IMR-90 (cell line): ENCODE results near the gene STRN. TPM values are rescaled to one million over a fixed set of nuclear protein-coding genes. Genes with fewer than 3 reads are reported as not detected.

Experiments
- ATAC-seq: fragments of 200-7000 bp; cut with Tn5 transposase; 2 replicates; pipeline ENCODE4 v1.9.1; 2020; ENCODE audit warnings: low read depth, mild to moderate bottlenecking, moderate library complexity
- Bru-seq: library from RNA; stranded (reverse); fragments of 400-500 nt; gene quantifications from one replicate; lab custom pipeline; 2021; lab: Mats Ljungman, UMichigan
- BruChase-seq, 2 experiments: library from RNA; stranded (reverse); fragments of 400-500 nt; gene quantifications; one replicate each; lab custom pipeline; 2021; lab: Mats Ljungman, UMichigan
- BruUV-seq: library from RNA; stranded (reverse); fragments of 400-500 nt; replicated peaks from 2 replicates; lab custom pipeline; 2021; lab: Mats Ljungman, UMichigan
- CTCF ChIA-PET: fragments of 300-600 bp; formaldehyde crosslinking; extraction: SDS; loops from one replicate; lab custom pipeline; 2021; ENCODE audit warnings: antibody characterized with exemption; lab: Yijun Ruan, JAX
- POLR2A ChIA-PET: fragments of 300-600 bp; sonication (Branson Sonifier 250); formaldehyde crosslinking; loops from one replicate; lab custom pipeline; 2022; ENCODE audit warnings: antibody characterized with exemption; ENCODE audit not compliant: unreplicated experiment; lab: Charles Lee
- DNase-seq: peaks from one replicate; pipeline ENCODE4 v3.0.0; 2013
- H2AFZ ChIP-seq: replicated peaks from 2 replicates; pipeline ENCODE3; 2013; ENCODE audit warnings: low read length, mild to moderate bottlenecking; ENCODE audit not compliant: poor library complexity
- H2AK5ac ChIP-seq: 2 replicates; pipeline ENCODE4 v1.6.1; 2013; ENCODE audit warnings: low read depth, low read length, inconsistent platforms
- H2AK9ac ChIP-seq: replicated peaks from 2 replicates; pipeline ENCODE3; 2013; ENCODE audit warnings: mild to moderate bottlenecking, low read depth, low read length, moderate library complexity; ENCODE audit not compliant: poor library complexity
- H2BK120ac ChIP-seq: 2 replicates; pipeline ENCODE4 v1.6.1; 2013; ENCODE audit warnings: low read depth, low read length, inconsistent platforms
- H2BK15ac ChIP-seq: 3 replicates; pipeline ENCODE4 v1.6.1; 2013; ENCODE audit warnings: low read depth, low read length, inconsistent platforms
- H2BK20ac ChIP-seq: 2 replicates; pipeline ENCODE4 v1.6.1; 2013; ENCODE audit warnings: low read depth, mild to moderate bottlenecking, inconsistent platforms, low read length, moderate library complexity
- H2BK5ac ChIP-seq: 2 replicates; pipeline ENCODE4 v1.6.1; 2013; ENCODE audit warnings: mild to moderate bottlenecking, low read depth, low read length, inconsistent platforms; ENCODE audit not compliant: poor library complexity, severe bottlenecking
- H3K14ac ChIP-seq: replicated peaks from 2 replicates; pipeline ENCODE4 v1.6.1; 2013; ENCODE audit warnings: low read depth, low read length, inconsistent platforms
- H3K18ac ChIP-seq: 2 replicates; pipeline ENCODE4 v1.6.1; 2013; ENCODE audit warnings: low read depth, low read length, control low read depth
- H3K23ac ChIP-seq: 2 replicates; pipeline ENCODE4 v1.6.1; 2013; ENCODE audit warnings: low read depth, low read length, inconsistent platforms
- H3K27ac ChIP-seq: 2 replicates; pipeline ENCODE4 v1.5.1; 2013; ENCODE audit warnings: mild to moderate bottlenecking, control low read depth, low read length; ENCODE audit not compliant: insufficient read depth
- H3K27me3 ChIP-seq: 2 replicates; pipeline ENCODE4 v1.6.1; 2013; ENCODE audit warnings: low read length; ENCODE audit not compliant: control insufficient read depth, insufficient read depth
- H3K36me3 ChIP-seq: 2 replicates; pipeline ENCODE4 v1.6.1; 2013; ENCODE audit warnings: low read length, mixed read lengths; ENCODE audit not compliant: control insufficient read depth, insufficient read depth
- H3K4ac ChIP-seq: 2 replicates; pipeline ENCODE4 v1.6.1; 2013; ENCODE audit warnings: low read depth, low read length, inconsistent platforms
- H3K4me1 ChIP-seq: 2 replicates; pipeline ENCODE4 v1.6.1; 2013; ENCODE audit warnings: low read length, mixed read lengths; ENCODE audit not compliant: control insufficient read depth, insufficient read depth
- H3K4me2 ChIP-seq: 2 replicates; pipeline ENCODE4 v1.6.1; 2013; ENCODE audit warnings: low read depth, mild to moderate bottlenecking, control low read depth, low read length, moderate library complexity
- H3K4me3 ChIP-seq: 2 replicates; pipeline ENCODE4 v1.5.1; 2013; ENCODE audit warnings: low read depth, mild to moderate bottlenecking, control low read depth, low read length, moderate library complexity; ENCODE audit not compliant: insufficient read depth
- H3K56ac ChIP-seq: 2 replicates; pipeline ENCODE4 v1.6.1; 2013; ENCODE audit warnings: low read length, inconsistent platforms; ENCODE audit not compliant: insufficient read depth; ENCODE audit errors: extremely low read depth
- H3K79me1 ChIP-seq, 2 experiments: 2 replicates each; pipeline ENCODE4 v1.6.1; 2013; ENCODE audit warnings: low read length in 2 of 2, inconsistent platforms in 1 of 2, low read depth in 1 of 2
- H3K9ac ChIP-seq: 2 replicates; pipeline ENCODE4 v1.6.1; 2013; ENCODE audit warnings: low read depth, low read length, control low read depth
- H3K9me1 ChIP-seq: 2 replicates; pipeline ENCODE4 v1.6.1; 2013; ENCODE audit warnings: low read length, inconsistent platforms; ENCODE audit not compliant: insufficient read depth
- H3K9me3 ChIP-seq: 2 replicates; pipeline ENCODE4 v1.6.1; 2013; ENCODE audit warnings: low read length; ENCODE audit not compliant: control insufficient read depth, insufficient read depth
- H4K20me1 ChIP-seq: 2 replicates; pipeline ENCODE4 v1.6.1; 2013; ENCODE audit warnings: low read length, inconsistent platforms; ENCODE audit not compliant: insufficient read depth
- H4K5ac ChIP-seq: 2 replicates; pipeline ENCODE4 v1.6.1; 2013; ENCODE audit warnings: mild to moderate bottlenecking, low read depth, low read length, control low read depth
- H4K8ac ChIP-seq, 2 experiments: 2 replicates each; pipeline ENCODE4 v1.6.1; 2013; ENCODE audit warnings: low read depth in 2 of 2, low read length in 2 of 2, control low read depth in 1 of 2, inconsistent platforms in 1 of 2
- H4K91ac ChIP-seq: 2 replicates; pipeline ENCODE4 v1.6.1; 2013; ENCODE audit warnings: low read depth, low read length, inconsistent platforms; ENCODE audit not compliant: insufficient read depth
- BHLHE40 ChIP-seq: fragments of 150-350 bp; IDR thresholded peaks from 2 replicates; pipeline ENCODE4 v1.6.1; 2016; ENCODE audit warnings: mild to moderate bottlenecking, low read depth, low read length
- MAZ ChIP-seq: IDR thresholded peaks from 2 replicates; pipeline ENCODE4 v1.6.1; 2012; ENCODE audit warnings: low read depth, mild to moderate bottlenecking, low read length, improper control_type of control experiment, moderate library complexity, borderline replicate concordance
- POLR2A ChIP-seq: IDR thresholded peaks from 2 replicates; pipeline ENCODE4 v1.6.1; 2012; ENCODE audit warnings: mild to moderate bottlenecking, low read depth, low read length
- RCOR1 ChIP-seq: IDR thresholded peaks from 2 replicates; pipeline ENCODE4 v1.6.1; 2012; ENCODE audit warnings: mild to moderate bottlenecking, low read length, improper control_type of control experiment; ENCODE audit not compliant: insufficient replicate concordance
- WGBS, 2 experiments: methylation state at CpG; one replicate each; pipeline versions ENCODE4 v1.1.5 to v1.1.7; 2013; ENCODE audit warnings: missing lambda C conversion rate in 2 of 2; ENCODE audit not compliant: insufficient read length in 1 of 2; ENCODE audit errors: extremely low coverage in 2 of 2; 5-methylcytosine and 5-hydroxymethylcytosine counted together
- dilution Hi-C: fragments of 300-500 bp; cut with HindIII; formaldehyde crosslinking; loops from one replicate; pipeline ENCODE4 v1.14.3; 2018; ENCODE audit warnings: low sequenced_read_pairs; ENCODE audit not compliant: unreplicated experiment
- in situ Hi-C: fragments of 300-500 bp; cut with MboI; formaldehyde crosslinking; loops from 3 replicates; pipeline ENCODE4 v1.14.3; 2019; ENCODE audit warnings: low sequenced_read_pairs, inconsistent platforms, mixed read lengths
- intact Hi-C: fragments of 100-400 bp; cut with micrococcal nuclease; formaldehyde crosslinking; loops from 2 replicates; pipeline ENCODE4 v1.10.0; 2022
- long read RNA-seq: library from polyadenylated mRNA; unstranded; transcript quantifications from one replicate; pipeline ENCODE4 v2.0.0, GENCODE V29; 2021; ENCODE audit not compliant: unreplicated experiment
- polyA plus RNA-seq, 3 experiments: library from polyadenylated mRNA; depleted of rRNA; stranded (reverse); fragments of >200 nt; gene quantifications; 2 replicates each; pipeline ENCODE4 v1.2.3, GENCODE V29; 2012; ENCODE audit warnings: low replicate concordance in 1 of 3
- total RNA-seq: library from RNA; depleted of rRNA; stranded (reverse); fragments of >200 nt; gene quantifications from 2 replicates; pipeline ENCODE4 v1.2.3, GENCODE V29; 2012; rRNA removed
- TF ChIP-seq, protein P1 (sequence below): fragments of 150-350 bp; IDR thresholded peaks from 2 replicates; pipeline ENCODE4 v1.6.1; 2017; ENCODE audit warnings: mild to moderate bottlenecking, antibody characterized with exemption, low read length, low read depth
- TF ChIP-seq, protein P2 (sequence below): conservative IDR thresholded peaks from 2 replicates; pipeline ENCODE4 v1.5.1; 2012; ENCODE audit warnings: mild to moderate bottlenecking, low read depth, low read length, improper control_type of control experiment

The STRN gene, protein sequence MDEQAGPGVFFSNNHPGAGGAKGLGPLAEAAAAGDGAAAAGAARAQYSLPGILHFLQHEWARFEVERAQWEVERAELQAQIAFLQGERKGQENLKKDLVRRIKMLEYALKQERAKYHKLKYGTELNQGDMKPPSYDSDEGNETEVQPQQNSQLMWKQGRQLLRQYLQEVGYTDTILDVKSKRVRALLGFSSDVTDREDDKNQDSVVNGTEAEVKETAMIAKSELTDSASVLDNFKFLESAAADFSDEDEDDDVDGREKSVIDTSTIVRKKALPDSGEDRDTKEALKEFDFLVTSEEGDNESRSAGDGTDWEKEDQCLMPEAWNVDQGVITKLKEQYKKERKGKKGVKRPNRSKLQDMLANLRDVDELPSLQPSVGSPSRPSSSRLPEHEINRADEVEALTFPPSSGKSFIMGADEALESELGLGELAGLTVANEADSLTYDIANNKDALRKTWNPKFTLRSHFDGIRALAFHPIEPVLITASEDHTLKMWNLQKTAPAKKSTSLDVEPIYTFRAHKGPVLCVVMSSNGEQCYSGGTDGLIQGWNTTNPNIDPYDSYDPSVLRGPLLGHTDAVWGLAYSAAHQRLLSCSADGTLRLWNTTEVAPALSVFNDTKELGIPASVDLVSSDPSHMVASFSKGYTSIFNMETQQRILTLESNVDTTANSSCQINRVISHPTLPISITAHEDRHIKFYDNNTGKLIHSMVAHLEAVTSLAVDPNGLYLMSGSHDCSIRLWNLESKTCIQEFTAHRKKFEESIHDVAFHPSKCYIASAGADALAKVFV
- total RNA-seq, result 16.4 and 23.3 TPM in 2 replicates
- polyA plus RNA-seq (2012; rRNA removed), result 4.9 and 5.1 TPM in 2 replicates
- polyA plus RNA-seq (2012; cell fraction: cytosol; rRNA removed), result 0.81 and 1.5 TPM in 2 replicates
- polyA plus RNA-seq (2012; cell fraction: nucleus; rRNA removed; ENCODE audit: low replicate concordance), result 1.1 and 8.6 TPM in 2 replicates
- Bru-seq, nascent RNA, result percentile 75 among the genes with signal in this experiment
- BruChase-seq, experiment 1, labeled RNA remaining after a 6-hour chase, result percentile 73 among the genes with signal in this experiment
- BruChase-seq, experiment 2, labeled RNA remaining after a 2-hour chase, result percentile 76 among the genes with signal in this experiment
- long read RNA-seq, full-length matches to known transcripts, result 5 of 12 reads
- long read RNA-seq, partial matches to known transcripts, result 6 of 12 reads
- long read RNA-seq, other reads (novel, unspliced or antisense), result 1 of 12 reads

DNA sequence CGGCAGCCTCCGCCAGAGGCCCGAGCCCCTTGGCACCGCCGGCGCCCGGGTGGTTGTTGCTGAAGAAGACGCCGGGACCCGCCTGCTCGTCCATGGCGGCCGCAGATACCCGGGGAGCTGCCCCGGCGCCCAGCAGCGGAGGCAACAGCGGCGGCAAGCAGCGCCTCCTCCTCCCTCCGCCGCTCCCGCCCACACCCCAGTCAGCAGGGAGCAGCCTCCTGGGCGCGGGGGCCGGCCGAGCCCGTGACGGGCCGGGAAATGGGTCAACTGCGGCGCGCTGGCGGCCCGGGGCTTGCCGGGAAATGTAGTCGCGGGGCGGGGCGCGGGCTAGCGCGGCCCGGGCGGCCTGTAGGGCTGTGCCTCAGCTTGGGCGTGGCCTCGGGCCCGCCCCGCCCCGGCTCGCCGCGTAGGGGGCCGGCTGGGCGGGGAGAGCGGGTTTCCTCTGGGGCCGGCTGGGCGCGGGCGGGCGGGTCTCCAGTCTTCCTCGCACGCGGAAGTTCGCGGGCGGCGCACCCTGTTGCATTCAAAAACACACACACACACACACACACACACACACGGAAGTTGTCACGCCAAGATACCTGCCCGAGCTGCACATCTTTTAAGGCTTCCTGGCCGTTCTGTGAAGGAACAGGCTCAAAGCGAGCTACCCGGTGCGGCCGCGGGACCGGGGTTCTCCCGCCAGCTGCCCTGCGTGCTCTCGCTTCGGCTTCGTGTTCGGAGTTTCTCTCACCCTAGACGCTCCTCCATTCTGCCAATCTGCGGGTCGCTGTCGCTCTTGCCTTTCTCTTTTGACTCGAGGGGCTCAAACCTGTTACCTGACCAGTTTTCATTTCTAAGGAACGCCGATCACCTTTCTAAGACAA lies at the start of gene STRN:
TSS of gene STRN (minus strand) at position 167 of the 866 bp plus-strand sequence. CDS start at position 94, 73 bp downstream.
- Histone ChIP-seq H3K36me3 (no peaks in the 10 kb centered on the region), H2AK9ac (peak within 1 kb of the TSS; percentile 90), H3K4me2 (peak within 1 kb of the TSS; percentile 71), H2BK120ac (peak within 1 kb of the TSS; percentile 64), H2BK5ac (peak within 1 kb of the TSS; percentile 68), H3K79me1 (peaks cover 16 to 41% of the 10 kb centered on the region in 2 experiments), H3K23ac (peak within 1 kb of the TSS; percentile 95), H2AK5ac (peak within 1 kb of the TSS; percentile 67), H3K56ac (peak within 1 kb of the TSS; percentile 91), H2BK20ac (no peak within 1 kb of the TSS), H3K9ac (peak within 1 kb of the TSS; percentile 79), H3K27me3 (no peaks in the 10 kb centered on the region), H4K5ac (no peak within 1 kb of the TSS), H3K14ac (peak within 1 kb of the TSS; percentile 98), H2AFZ (peak within 1 kb of the TSS; percentile 98), H4K20me1 (peaks cover 7% of the 10 kb centered on the region; the same call in 1 of the 2 replicates), H3K9me3 (no peaks in the 10 kb centered on the region), H3K4me3 (peak within 1 kb of the TSS; percentile 78), H3K4ac (peak within 1 kb of the TSS; percentile 75), H3K4me1 (peaks cover 3% of the 10 kb centered on the region; the same call in 1 of the 2 replicates), H2BK15ac (peak within 1 kb of the TSS; percentile 61; the same call in 2 of the 3 replicates), H3K18ac (no peak within 1 kb of the TSS), H3K9me1 (no peaks in the 10 kb centered on the region; the same call in 1 of the 2 replicates), H4K8ac (peak within 1 kb of the TSS; percentile 53 to 78; a peak in 3 of 4 replicates), H4K91ac (peak within 1 kb of the TSS; percentile 87), H3K27ac (peak within 1 kb of the TSS; percentile 79)
- WGBS, 2 experiments, result 0% methylated on average over 43 of the region's 91 CpGs; no CpG with 5 or more reads in 1 of the 2 experiments
- ATAC-seq (peak; percentile 97), DNase-seq (peak; percentile 94)
- dilution Hi-C loops (no loop called here), intact Hi-C loops (no loop called here), in situ Hi-C loops (no loop called here)
- CTCF ChIA-PET, result no interaction called here
- BruUV-seq, result no TSS peak
- TF ChIP-seq, protein P1, sequence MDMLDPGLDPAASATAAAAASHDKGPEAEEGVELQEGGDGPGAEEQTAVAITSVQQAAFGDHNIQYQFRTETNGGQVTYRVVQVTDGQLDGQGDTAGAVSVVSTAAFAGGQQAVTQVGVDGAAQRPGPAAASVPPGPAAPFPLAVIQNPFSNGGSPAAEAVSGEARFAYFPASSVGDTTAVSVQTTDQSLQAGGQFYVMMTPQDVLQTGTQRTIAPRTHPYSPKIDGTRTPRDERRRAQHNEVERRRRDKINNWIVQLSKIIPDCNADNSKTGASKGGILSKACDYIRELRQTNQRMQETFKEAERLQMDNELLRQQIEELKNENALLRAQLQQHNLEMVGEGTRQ, result peak; percentile 53; the same call in 1 of the 2 replicates
- no peak; the same call in 1 of the 2 replicates for TF ChIP-seq BHLHE40
- peak; percentile 52; the same call in 1 of the 2 replicates for TF ChIP-seq POLR2A
- no peak for TF ChIP-seq RCOR1
- peak; percentile 95 for TF ChIP-seq MAZ
- TF ChIP-seq, protein P2, sequence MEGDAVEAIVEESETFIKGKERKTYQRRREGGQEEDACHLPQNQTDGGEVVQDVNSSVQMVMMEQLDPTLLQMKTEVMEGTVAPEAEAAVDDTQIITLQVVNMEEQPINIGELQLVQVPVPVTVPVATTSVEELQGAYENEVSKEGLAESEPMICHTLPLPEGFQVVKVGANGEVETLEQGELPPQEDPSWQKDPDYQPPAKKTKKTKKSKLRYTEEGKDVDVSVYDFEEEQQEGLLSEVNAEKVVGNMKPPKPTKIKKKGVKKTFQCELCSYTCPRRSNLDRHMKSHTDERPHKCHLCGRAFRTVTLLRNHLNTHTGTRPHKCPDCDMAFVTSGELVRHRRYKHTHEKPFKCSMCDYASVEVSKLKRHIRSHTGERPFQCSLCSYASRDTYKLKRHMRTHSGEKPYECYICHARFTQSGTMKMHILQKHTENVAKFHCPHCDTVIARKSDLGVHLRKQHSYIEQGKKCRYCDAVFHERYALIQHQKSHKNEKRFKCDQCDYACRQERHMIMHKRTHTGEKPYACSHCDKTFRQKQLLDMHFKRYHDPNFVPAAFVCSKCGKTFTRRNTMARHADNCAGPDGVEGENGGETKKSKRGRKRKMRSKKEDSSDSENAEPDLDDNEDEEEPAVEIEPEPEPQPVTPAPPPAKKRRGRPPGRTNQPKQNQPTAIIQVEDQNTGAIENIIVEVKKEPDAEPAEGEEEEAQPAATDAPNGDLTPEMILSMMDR, result no peak
- POLR2A ChIA-PET, result no interaction called here
